Neural progenitor cell (in vitro differentiated cells): Measurements from ENCODE around the gene CCNT1. TPM values are rescaled to one million over a fixed set of nuclear protein-coding genes. Genes with fewer than 3 reads are reported as not detected.

ENCODE experiments used
- DNase-seq: peaks from one replicate; pipeline ENCODE4 v3.0.0-alpha.2; 2016; ENCODE audit warnings: low spot score
- H2AFZ ChIP-seq: fragments of 200-600 bp; sonication (generic); replicated peaks from 2 replicates; pipeline ENCODE4 v1.6.1; 2016; ENCODE audit warnings: antibody characterized with exemption
- H3F3A ChIP-seq: fragments of 200-600 bp; sonication (generic); 2 replicates; pipeline ENCODE4 v1.6.1; 2016; ENCODE audit warnings: antibody characterized with exemption, low read depth
- H3K27ac ChIP-seq: fragments of 200-600 bp; sonication (generic); 2 replicates; pipeline ENCODE4 v1.5.1; 2016; ENCODE audit warnings: mild to moderate bottlenecking
- H3K27me3 ChIP-seq: fragments of 200-600 bp; sonication (generic); 2 replicates; pipeline ENCODE4 v1.6.1; 2016; ENCODE audit warnings: mild to moderate bottlenecking, moderate library complexity
- H3K36me3 ChIP-seq: fragments of 200-600 bp; sonication (generic); 2 replicates; pipeline ENCODE4 v1.5.1; 2016
- H3K4me1 ChIP-seq: fragments of 200-600 bp; sonication (generic); 2 replicates; pipeline ENCODE4 v1.6.1; 2016; ENCODE audit warnings: mixed run types
- H3K4me2 ChIP-seq: fragments of 200-600 bp; sonication (generic); 2 replicates; pipeline ENCODE4 v1.6.1; 2016
- H3K4me3 ChIP-seq: fragments of 200-600 bp; sonication (generic); 2 replicates; pipeline ENCODE4 v1.5.1; 2016
- H3K79me2 ChIP-seq: fragments of 200-600 bp; sonication (generic); 2 replicates; pipeline ENCODE4 v1.6.1; 2016; ENCODE audit warnings: low read depth
- H3K9ac ChIP-seq: fragments of 200-600 bp; sonication (generic); 2 replicates; pipeline ENCODE4 v1.6.1; 2016
- H3K9me3 ChIP-seq: fragments of 200-600 bp; sonication (generic); 2 replicates; pipeline ENCODE4 v1.5.1; 2016; ENCODE audit warnings: low read depth
- H4K20me1 ChIP-seq: fragments of 200-600 bp; sonication (generic); 2 replicates; pipeline ENCODE4 v1.6.1; 2016; ENCODE audit warnings: low read depth
- H3K27ac Mint-ChIP-seq: 3 replicates; pipeline ENCODE4 v1.8.0; 2021; ENCODE audit warnings: mixed read lengths
- H3K27me3 Mint-ChIP-seq: 2 replicates; pipeline ENCODE4 v1.8.0; 2022; ENCODE audit warnings: low read depth, mild to moderate bottlenecking, inconsistent platforms, moderate library complexity, mixed read lengths; ENCODE audit not compliant: insufficient read depth
- H3K36me3 Mint-ChIP-seq: 3 replicates; pipeline ENCODE4 v1.8.0; 2021; ENCODE audit warnings: mixed read lengths
- H3K4me1 Mint-ChIP-seq: 3 replicates; pipeline ENCODE4 v1.8.0; 2021; ENCODE audit warnings: mixed read lengths
- H3K4me3 Mint-ChIP-seq: 3 replicates; pipeline ENCODE4 v1.8.0; 2021; ENCODE audit warnings: mild to moderate bottlenecking, moderate library complexity, mixed read lengths
- H3K9me3 Mint-ChIP-seq: 3 replicates; pipeline ENCODE4 v1.8.0; 2020; ENCODE audit warnings: mixed read lengths
- CTCF ChIP-seq: fragments of 200-600 bp; sonication (generic); IDR thresholded peaks from 2 replicates; pipeline ENCODE4 v1.5.1; 2017; ENCODE audit warnings: antibody characterized with exemption, mild to moderate bottlenecking
- EZH2 ChIP-seq: fragments of 200-600 bp; sonication (generic); IDR thresholded peaks from 2 replicates; pipeline ENCODE4 v1.6.1; 2017; ENCODE audit warnings: antibody characterized with exemption, mild to moderate bottlenecking, moderate library complexity
- EZH2phosphoT487 ChIP-seq: fragments of 200-600 bp; sonication (generic); IDR thresholded peaks from 2 replicates; pipeline ENCODE4 v1.6.1; 2017; ENCODE audit warnings: antibody characterized with exemption
- total RNA-seq: library from RNA; depleted of rRNA; stranded (reverse); fragments of >200 nt; gene quantifications from 2 replicates; pipeline ENCODE4 v1.2.3, GENCODE V29; 2015; ENCODE audit warnings: low replicate concordance

The CCNT1 gene
- total RNA-seq, 1 donor from 2014 or later, result 64.2 TPM

- Mint-ChIP-seq H3K4me3 (no peak overlapping the region), H3K4me1 (no peaks in the 10 kb centered on the region), H3K9me3 (no peaks in the 10 kb centered on the region), H3K36me3 (peaks cover 37% of the 10 kb centered on the region), H3K27me3 (no peaks in the 10 kb centered on the region), H3K27ac (no peak overlapping the region)
- Histone ChIP-seq H4K20me1 (peaks cover 26% of the 10 kb centered on the region), H2AFZ (no peak overlapping the region), H3K4me2 (no peak overlapping the region), H3K27me3 (no peaks in the 10 kb centered on the region), H3K27ac (no peak overlapping the region), H3K9ac (no peak overlapping the region), H3K79me2 (peaks cover 30% of the 10 kb centered on the region), H3K4me1 (no peaks in the 10 kb centered on the region), H3K4me3 (no peak overlapping the region), H3K36me3 (peaks cover 18% of the 10 kb centered on the region), H3F3A (peaks cover 8% of the 10 kb centered on the region), H3K9me3 (no peaks in the 10 kb centered on the region)
- DNase-seq, result no peak
- no peak for TF ChIP-seq EZH2phosphoT487
- no peak for TF ChIP-seq CTCF
- no peak for TF ChIP-seq EZH2
Measured at GRCh38 chr12:48693572-48693971, 22.9 kb downstream of the CCNT1 start.

GRCh38 chr12:48691826-48692487 is 24.6 kb downstream of the CCNT1 start:
- H3K4me1 Mint-ChIP-seq, result no peaks in the 10 kb centered on the region
- Histone ChIP-seq H3K27me3 (no peaks in the 10 kb centered on the region), H3K36me3 (peaks cover 14% of the 10 kb centered on the region), H3K4me3 (no peak overlapping the region), H4K20me1 (peaks cover 20% of the 10 kb centered on the region), H3K4me1 (no peaks in the 10 kb centered on the region), H3K9ac (no peak overlapping the region), H3K27ac (no peak overlapping the region), H3K9me3 (no peaks in the 10 kb centered on the region), H2AFZ (no peak overlapping the region), H3K79me2 (peaks cover 21% of the 10 kb centered on the region), H3K4me2 (no peak overlapping the region), H3F3A (peaks cover 9% of the 10 kb centered on the region)
- TF ChIP-seq CTCF, result no peak
- no peak for TF ChIP-seq EZH2phosphoT487
- no peak for TF ChIP-seq EZH2
- no peak overlapping the region for H3K4me3 Mint-ChIP-seq
- no peaks in the 10 kb centered on the region for H3K9me3 Mint-ChIP-seq
- no peaks in the 10 kb centered on the region for H3K27me3 Mint-ChIP-seq
- no peak for DNase-seq
- no peak overlapping the region for H3K27ac Mint-ChIP-seq
- H3K36me3 Mint-ChIP-seq, result peaks cover 40% of the 10 kb centered on the region

- H3K36me3 Mint-ChIP-seq, result peaks cover 38% of the 10 kb centered on the region
Measured at GRCh38 chr12:48690990-48691389, 25.5 kb downstream of the CCNT1 start.

GRCh38 chr12:48690436-48690835 is 26.1 kb downstream of the CCNT1 start:
- Histone ChIP-seq H3K9me3 (no peaks in the 10 kb centered on the region), H3K36me3 (peaks cover 9% of the 10 kb centered on the region), H3K4me1 (no peaks in the 10 kb centered on the region), H3K79me2 (peaks cover 21% of the 10 kb centered on the region), H4K20me1 (peaks cover 20% of the 10 kb centered on the region), H3K9ac (no peak overlapping the region), H3K4me3 (no peak overlapping the region), H3K27ac (no peak overlapping the region), H3K27me3 (no peaks in the 10 kb centered on the region), H3K4me2 (no peak overlapping the region), H3F3A (peaks cover 10% of the 10 kb centered on the region), H2AFZ (no peak overlapping the region)
- Mint-ChIP-seq H3K4me3 (no peak overlapping the region), H3K27ac (no peak overlapping the region), H3K27me3 (no peaks in the 10 kb centered on the region), H3K9me3 (no peaks in the 10 kb centered on the region), H3K4me1 (no peaks in the 10 kb centered on the region), H3K36me3 (peaks cover 34% of the 10 kb centered on the region)
- no peak for TF ChIP-seq EZH2phosphoT487
- no peak for TF ChIP-seq CTCF
- TF ChIP-seq EZH2, result no peak
- DNase-seq, result no peak

More at GRCh38 chr12:48690990-48691389, 25.5 kb downstream of the CCNT1 start:
- H2AFZ ChIP-seq, result no peak overlapping the region
- H3K9ac ChIP-seq, result no peak overlapping the region
- TF ChIP-seq EZH2phosphoT487, result no peak
- no peak overlapping the region for H3K27ac Mint-ChIP-seq
- peaks cover 14% of the 10 kb centered on the region for H3K36me3 ChIP-seq
- H3F3A ChIP-seq, result peaks cover 9% of the 10 kb centered on the region
- H4K20me1 ChIP-seq, result peaks cover 20% of the 10 kb centered on the region
- H3K4me2 ChIP-seq, result no peak overlapping the region
- no peaks in the 10 kb centered on the region for H3K4me1 ChIP-seq
- DNase-seq, result no peak
- H3K4me3 ChIP-seq, result no peak overlapping the region
- no peak overlapping the region for H3K27ac ChIP-seq
- H3K4me3 Mint-ChIP-seq, result no peak overlapping the region
- H3K79me2 ChIP-seq, result peaks cover 21% of the 10 kb centered on the region
- H3K4me1 Mint-ChIP-seq, result no peaks in the 10 kb centered on the region
- no peaks in the 10 kb centered on the region for H3K9me3 Mint-ChIP-seq
- no peaks in the 10 kb centered on the region for H3K9me3 ChIP-seq
- no peaks in the 10 kb centered on the region for H3K27me3 ChIP-seq
- H3K27me3 Mint-ChIP-seq, result no peaks in the 10 kb centered on the region
